DMS 273 treated with DMSO at 0.1 percent for 48 hours (cell line): ENCODE data around the gene DEPDC1B.
A peak's percentile ranks its signal among the peaks of the same experiment; 100 is the strongest.
"Not testable (repeated sequence)": the region's sequence is repeated elsewhere in the genome, so short reads cannot be mapped to it uniquely, and the experiment has no call there.

Source experiments
- DNase-seq: peaks from one replicate; lab custom pipeline; 2025; lab: John Stamatoyannopoulos, UW

The DEPDC1B gene, protein sequence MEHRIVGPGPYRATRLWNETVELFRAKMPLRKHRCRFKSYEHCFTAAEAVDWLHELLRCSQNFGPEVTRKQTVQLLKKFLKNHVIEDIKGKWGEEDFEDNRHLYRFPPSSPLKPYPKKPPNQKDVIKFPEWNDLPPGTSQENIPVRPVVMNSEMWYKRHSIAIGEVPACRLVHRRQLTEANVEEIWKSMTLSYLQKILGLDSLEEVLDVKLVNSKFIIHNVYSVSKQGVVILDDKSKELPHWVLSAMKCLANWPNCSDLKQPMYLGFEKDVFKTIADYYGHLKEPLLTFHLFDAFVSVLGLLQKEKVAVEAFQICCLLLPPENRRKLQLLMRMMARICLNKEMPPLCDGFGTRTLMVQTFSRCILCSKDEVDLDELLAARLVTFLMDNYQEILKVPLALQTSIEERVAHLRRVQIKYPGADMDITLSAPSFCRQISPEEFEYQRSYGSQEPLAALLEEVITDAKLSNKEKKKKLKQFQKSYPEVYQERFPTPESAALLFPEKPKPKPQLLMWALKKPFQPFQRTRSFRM

DNA sequence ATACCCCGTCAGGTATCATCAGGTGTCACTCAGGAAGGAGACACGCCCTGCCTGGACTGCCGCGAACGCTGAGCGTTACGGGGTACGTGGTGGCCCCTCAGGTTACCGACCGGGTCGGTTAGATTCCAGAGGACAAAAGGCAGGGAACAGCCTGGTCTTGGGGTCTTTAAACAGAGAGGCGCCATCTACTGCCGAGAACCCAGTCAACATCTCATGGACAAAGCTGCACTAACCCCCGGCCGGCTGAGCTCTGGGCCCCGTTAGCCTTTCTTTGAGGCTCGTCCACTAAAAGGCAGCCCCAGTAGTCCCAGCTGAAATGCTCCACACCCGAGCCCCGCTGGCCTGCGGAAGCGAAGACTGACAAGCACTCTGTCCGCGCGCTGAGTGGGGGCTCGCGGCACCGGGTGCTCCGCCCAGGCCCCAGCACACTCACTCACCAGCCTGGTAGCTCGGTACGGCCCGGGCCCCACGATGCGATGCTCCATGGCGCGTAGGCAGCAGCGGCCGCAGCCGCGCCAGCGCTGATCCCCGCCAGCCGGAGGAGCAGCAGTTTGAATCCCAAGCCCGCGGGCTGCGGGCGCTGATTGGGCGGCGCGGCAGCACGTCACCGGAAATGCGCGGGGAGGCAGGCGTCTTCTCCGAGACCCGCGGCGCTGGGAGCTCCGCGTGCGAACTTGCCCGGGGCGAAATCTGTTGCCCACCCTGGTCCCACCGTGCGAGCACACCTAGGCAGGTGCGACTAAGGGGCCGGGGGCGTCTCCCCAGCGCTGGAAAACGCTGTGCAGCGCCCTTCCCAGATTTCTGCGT is at the start of gene DEPDC1B:
TSS of gene DEPDC1B (minus strand) at position 558 of the 807 bp plus-strand sequence. CDS start at position 485, 73 bp downstream.
- DNase-seq: peak; percentile 84

DNA sequence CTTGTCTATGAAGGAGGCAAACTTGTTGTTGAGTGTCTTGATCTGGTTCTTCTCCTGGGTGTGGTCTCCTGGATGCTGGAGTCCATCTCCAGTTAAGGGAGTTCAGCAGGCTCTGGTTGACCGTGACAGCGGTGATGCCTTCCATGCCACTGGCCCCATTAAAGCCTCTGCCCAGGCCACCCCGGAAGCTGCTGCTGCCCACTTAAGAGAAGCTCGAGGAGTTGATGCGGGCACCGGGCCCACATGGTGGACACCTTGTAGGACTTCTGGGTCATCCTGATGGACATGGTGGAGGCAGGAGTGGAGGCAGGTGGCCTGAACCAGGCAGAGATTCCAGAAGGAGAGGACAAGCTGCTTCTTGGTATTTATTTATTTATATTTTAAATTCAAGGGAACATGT is 44.7 kb upstream of the DEPDC1B start:
- no peak for DNase-seq

DNA sequence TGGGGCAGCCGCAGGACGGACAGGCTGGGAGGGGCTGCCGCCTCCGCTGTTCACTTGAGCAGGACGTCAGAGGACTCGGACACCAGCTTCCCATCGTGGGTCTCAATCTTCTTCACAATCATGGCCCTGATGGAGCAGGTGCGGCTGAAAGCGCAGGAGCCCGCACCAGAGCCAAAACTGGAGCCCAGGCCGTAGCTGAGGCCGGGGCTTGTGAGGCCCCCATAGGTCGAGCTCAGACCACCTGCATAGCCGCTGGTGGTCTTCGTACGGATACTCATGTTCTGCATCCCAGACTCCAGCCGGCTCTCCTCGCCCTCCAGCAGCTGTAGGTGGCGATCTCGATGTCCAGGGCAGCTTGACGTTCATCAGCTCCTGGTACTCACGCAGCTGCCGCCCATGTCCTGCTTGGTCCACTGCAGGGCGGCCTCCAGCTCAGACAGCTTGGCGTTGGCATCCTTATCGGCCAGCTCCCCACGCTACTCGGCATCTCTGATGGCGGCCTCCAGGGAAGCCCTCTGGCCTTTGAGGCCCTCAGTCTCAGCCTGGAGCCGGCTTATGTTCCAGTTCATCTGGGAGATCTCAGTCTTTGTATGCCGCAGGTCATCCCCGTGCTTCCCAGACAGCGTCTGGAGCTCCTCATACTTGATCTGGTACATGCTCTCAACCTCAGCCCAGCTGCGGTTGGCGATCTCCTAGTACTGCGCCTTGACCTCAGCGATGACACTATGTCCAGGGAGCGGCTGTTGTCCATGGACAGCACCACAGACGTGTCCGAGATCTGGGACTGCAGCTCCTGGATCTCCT is 43.7 kb upstream of the DEPDC1B start:
- no peak for DNase-seq

DNA sequence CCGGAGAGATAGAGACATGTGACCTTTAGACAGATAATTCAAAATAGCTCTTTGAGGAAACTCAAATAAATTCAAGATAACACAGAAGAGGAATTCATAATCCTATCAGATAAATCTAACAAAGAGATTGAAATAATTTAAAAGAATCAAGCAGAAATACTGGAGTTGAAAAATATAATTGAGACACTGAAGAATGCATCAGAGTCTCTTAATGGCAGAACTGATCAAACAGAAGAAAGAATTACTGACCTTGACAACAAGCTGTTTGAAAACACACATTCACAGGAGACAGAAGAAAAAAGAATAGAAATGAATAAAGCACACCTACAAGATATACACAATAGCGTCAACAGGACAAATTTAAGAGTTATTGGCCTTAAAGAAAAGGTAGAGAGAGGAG is 40.4 kb upstream of the DEPDC1B start:
- DNase-seq: no peak

DNA sequence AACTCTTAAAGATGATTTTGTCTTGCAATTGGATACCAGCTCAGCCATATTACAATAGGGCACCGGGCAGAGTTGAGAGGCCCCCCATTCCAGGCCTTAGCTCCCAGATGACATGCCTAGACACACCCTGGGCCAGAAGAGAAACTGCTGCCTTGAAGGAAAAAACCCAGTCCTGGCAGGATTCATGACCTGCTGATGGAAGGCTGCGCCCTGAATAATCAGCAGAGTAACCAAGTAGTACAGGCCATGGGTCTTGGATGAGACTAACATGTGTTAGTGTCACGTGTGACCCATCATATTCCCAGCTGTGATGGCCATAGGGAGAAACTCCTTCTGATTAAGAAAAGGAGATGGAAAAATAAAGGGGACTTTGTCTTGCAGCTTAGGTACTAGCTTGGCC is 39.0 kb upstream of the DEPDC1B start:
- no peak for DNase-seq

DNA sequence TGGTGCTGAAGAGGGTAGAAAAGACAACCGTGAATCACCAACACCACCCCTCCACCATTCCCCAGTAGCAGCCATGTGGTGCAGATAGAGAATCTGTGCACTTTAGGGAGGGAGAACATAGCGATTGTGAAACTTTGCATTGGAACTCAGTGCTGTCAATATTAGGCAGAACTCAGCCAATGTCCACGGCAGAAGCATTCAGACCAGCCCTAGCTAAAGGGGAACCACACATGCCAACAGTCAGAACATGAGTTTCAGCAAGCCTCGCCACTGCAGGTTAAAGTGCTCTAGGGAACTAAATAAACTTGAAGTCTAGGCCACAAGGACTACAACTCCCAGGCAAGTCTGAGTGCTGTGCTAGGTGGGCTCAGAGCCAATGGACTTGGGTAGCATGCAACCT is 38.5 kb upstream of the DEPDC1B start:
- DNase-seq: no peak

DNA sequence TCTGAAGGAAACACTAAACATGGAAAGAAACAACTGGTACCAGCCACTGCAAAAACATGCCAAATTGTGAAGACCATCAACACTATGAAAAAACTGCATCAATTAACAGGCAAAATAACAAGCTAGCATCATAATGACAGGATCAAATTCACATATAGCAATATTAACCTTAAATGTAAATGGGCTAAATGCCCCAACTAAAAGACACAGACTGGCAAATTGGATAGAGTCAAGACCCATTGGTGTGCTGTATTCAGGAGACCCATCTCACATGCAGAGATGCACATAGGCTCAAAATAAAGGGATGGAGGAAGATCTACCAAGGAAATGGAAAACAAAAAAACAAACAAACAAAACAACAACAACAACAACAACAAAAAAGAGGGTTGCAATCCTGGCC is 30.9 kb upstream of the DEPDC1B start:
- DNase-seq: not testable (repeated sequence)

DNA sequence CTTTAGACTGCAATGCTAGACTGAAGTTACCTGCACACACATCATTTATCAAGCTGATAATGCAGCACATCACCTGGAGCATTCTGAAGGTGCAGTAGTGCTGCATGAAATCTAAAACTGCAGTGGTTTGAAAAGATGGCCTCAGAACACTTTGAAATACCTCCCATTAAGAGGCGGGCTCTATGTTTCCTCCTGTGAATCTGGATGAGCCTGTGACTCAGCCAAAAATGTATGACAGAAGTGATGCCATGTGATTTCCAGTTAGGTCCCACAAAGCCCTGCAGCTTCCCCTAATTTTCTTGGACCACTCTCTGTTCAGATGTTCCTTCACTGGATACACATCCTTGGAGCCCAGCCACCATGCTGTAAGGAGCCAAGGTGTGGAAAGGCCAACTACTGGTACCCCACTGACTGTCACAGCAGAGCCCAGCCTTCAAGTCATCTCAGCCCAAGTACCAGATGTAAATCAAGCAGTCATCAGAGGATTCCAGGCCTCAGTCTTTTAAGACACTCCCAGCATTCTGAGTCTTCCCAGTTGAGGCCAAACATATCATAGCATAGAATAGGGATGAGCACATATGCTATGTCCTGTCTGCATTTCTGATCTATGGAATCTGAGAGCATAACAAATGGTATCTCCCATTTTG is 27.2 kb upstream of the DEPDC1B start:
- DNase-seq: no peak

DNA sequence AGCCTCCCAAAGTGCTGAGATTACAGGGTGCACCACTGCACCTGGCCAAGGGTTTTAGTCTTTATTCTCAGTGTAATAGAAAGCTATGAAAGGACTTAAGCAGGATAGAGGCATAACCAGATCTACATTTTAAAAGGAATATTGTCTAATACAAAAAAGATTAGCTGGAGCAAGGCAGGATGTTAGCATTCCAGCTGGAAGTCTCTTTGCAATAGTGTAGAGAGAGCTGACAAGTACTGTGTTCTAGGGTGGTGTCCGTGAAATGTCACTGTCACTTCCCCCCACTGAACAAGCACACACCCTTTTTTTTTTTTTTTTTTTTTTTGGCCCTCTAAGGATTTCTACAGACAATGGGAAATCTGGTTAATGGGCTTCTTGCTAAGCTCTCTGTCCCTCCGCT is 24.2 kb upstream of the DEPDC1B start:
- DNase-seq: no peak

DNA sequence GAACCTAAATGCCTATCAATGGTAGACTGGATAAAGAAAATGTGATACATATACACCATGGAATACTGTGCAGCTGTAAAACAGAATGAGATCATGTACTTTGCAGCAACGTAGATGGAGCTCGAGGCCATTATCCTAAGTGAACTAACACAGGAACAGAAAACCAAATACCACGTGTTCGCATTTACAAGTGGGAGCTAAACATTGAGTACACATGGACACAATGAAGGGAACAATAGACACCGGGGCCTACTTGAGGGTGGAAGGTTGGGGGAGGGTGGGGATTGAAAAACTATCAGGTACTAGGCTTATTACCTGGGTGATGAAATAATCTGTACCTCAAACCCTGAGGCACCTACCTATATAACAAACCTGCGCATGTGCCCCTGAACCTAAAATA is 22.4 kb upstream of the DEPDC1B start:
- no peak for DNase-seq

DNA sequence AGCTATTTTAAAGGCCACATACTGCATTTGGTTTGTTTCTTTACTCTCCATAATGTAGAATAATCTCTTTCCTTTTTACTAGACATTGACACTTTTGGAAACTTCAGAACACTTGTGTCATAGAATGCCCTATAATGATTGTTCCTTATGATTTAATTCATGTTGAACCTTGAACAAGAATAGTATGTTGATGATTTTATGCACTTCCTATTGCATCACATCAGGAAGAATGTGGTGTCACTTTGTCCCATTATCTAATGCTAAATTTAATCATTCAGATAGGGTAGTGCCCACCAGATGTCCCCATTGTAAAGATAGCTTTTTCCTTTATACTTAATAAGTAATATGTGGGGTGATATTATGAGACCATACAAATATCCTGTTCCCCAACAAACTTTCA is 19.4 kb upstream of the DEPDC1B start:
- no peak for DNase-seq

DNA sequence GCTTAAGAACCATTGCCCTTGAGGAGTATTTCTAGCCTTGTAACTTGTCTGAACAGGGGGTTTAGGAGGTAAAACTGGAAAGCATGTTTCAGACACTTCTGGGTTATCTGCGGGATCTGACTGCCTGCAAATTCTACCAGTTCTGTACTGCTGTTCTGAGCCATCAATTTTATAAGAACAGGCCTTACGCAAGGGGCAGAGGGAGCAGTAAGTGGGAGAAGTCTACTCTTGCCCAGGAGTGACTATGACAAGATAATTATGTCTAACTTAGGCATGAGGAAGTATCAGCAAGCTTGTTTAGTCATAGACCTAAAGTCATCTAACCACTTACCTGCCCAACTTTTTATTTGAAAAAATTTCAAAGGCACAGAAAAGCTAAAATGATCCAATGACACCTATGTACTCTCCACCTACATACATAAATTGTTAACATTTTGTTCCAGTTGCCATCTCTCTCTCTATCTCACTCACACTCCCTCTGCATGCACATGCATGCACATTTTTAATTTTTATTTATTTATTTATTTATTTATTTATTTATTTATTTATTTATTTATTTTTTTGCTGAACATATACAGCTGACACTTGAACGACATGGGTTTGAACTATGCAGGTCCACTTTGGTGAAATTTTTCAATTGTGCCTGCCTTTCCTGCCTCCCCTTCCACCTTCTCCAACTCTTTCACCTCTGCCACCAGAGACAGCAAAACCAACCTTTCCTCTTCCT is 18.4 kb upstream of the DEPDC1B start:
- no peak for DNase-seq

DNA sequence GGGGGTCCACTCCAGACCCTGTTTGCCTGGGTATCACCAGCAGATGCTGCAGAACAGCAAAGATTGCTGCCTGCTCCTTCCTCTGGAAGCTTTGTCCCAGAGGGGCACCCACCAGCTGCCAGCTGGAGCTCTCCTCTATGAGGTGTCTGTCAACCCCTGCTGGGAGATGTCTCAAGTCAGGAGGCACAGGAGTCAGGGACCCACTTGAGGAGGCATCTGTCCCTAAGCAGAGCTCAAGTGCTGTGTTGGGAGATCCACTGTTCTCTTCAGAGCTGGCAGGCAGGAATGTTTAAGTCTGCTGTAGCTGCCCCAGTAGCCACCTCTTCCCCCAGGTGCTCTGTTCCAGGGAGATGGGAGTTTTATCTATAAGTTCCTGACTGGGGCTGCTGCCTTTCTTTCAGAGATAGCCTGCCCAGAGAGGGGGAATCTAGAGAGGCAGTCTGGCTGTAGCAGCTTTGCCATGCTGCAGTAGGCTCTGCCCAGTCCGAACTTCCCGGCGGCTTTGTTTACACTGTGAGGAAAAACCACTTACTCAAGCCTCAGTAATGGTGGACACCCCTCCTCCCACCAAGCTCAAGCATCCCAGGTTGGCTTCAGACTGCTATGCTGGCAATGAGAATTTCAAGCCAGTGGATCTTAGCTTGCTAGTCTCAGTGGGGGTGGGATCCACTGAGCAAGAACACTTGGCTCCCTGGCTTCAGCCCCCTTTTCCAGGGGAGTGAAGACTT is 15.4 kb upstream of the DEPDC1B start:
- not testable (repeated sequence) for DNase-seq

DNA sequence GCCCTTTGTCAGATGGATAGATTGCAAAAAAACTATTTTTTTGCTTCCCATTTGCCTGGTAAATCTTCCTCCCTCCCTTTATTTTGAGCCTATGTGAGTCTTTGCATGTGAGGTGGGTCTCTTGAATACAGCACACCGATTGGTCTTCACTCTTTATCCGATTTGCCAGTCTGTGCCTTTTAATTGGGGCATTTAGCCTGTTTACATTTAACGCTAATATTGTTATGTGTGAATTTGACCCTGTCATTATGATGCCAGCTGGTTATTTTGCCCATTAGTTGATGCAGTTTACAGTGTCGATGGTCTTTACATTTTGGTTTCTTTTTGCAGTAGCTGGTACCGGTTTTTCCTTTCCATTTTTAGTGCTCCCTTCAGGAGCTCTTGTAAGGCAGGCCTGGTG is 13.0 kb upstream of the DEPDC1B start:
- DNase-seq: no peak

DNA sequence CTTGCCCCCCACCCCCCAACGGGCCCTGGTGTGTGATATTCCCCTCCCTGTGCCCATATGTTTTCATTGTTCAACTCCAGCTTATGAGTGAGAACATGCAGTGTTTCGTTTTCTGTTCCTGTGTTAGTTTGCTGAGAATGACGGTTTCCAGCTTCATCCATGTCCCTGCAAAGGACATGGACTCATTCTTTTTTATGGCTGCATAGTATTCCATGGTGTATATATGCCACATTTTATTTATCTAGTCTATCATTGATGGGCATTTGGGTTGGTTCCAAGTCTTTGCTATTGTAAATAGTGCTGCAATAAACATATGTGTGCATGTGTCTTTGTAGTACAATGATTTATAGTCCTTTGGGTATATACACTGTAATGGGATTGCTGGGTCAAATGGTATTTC is 11.9 kb upstream of the DEPDC1B start:
- not testable (repeated sequence) for DNase-seq

DNA sequence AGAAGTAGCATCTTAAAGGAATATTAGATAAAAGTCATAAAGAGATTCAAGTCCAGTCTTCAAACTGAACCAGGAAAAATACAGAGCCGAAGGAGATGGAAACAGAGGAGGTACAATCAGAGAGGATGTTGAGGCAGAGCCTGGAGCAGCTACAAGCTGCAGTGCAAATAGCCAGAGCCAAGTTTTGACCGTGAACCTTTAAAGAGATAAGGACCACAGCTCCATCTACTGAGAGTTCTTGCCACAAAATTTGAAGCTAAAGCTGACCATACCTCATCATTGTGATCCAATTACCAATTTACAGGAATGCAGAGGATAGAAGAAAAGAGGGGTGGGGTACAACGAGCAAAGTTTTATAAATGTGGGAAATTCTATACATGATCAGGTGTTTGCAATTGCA is 10.4 kb upstream of the DEPDC1B start:
- DNase-seq: no peak

DNA sequence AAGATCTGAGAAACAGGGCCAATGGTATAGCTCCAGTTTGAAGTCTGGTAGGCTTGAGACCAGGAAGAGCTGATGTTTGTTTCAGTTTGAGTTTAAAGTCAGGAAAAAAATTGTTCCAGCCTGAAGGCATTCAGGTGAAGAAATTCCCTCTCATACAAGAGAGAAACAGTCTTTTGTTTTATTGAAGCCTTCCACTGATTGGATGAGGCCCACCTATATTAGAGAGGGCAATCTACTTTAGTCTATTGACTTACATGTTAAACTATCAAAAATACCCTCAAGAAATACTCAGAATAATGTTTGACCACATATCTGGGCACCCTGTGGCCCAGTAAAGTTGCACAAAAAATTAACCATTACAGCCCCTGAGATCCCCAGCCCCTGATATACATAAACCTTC is 5.2 kb upstream of the DEPDC1B start:
- DNase-seq: no peak

DNA sequence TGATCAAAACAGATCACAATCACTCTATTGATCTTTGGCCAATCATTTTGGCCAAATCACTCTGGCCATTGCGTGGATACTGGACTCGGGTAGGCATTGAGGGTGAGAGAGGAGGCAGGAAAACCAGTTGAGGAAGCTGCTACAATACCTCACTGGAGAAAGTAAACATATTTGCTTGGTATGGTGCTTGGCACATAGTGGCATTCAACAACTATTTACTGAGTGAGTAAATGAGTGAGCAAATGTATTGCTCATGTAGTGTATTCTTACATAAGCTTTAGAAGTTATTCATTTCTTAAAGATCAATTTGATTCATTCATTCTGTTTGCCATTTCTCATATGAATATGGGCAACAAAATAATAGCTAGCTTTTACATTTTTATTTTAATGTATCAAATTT is 4.0 kb upstream of the DEPDC1B start:
- no peak for DNase-seq

DNA sequence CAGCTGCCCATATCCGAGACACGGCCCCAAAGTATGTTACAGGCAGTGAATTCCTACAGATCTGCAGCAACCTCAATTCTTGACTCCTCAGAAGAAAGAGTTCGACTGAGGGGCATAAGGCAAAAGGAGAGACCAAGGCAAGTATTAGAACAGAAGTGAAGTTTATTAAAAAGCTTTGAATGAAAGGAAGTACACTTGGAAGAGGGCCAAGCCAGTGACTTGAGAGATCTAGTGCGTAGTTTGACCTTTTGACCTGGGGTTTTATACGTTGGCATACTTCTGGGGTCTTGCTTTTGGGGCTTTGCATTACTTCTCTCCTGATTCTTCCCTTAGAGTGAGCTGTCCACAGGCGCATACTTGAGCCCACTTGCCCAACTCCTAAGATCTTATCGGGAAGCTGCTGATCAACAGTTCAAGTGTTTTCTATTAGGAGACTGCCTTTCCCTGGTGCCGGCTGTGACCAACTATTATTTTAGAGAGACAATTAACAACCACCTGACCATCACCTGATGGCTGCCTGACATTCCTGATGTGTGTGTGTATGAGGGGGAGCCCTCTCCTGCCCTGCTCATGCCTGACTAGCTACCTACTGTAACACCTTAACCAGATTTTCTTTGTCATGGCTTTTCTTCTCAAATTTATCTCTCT is 1.5 kb upstream of the DEPDC1B start:
- DNase-seq: no peak

DNA sequence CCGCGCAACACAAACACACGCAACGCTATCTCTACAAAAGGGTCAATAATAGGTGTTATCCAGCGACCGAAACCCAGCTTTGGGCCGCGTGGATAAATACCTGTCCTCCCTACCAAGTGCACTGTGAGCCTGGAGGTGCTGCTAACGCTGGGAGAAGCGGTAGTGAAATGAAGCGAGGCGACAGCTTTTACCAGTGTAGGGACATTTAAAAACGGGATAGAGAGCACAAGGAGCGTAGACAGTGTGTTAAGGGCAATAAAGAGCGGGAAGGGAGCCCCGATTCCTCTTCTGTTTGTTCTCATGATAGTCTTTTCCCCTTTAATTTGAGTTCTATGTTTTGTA is 421 bp upstream of the DEPDC1B start:
- no peak for DNase-seq
